Stomach (tissue), 4 donors: ENCODE measurements around the gene ZNF2.

Experiments
- POLR2A ChIP-seq, 4 donors: fragments of 450-650 bp; IDR thresholded peaks; one replicate each; pipeline ENCODE4 v1.6.1; 2016; ENCODE audit warnings: antibody characterized with exemption in 4 of 4, control low read depth in 2 of 4, mild to moderate bottlenecking in 1 of 4, moderate library complexity in 1 of 4
- POLR2AphosphoS5 ChIP-seq, 3 donors: sonication (generic); formaldehyde crosslinking; IDR thresholded peaks; one replicate each; pipeline ENCODE4 v1.6.1; 2016; ENCODE audit warnings: antibody characterized with exemption in 3 of 3
- TF ChIP-seq, protein P1 (sequence below), 7 experiments: fragments of 450-650 bp in 4 of 7; fragments of 200-600 bp in 3 of 7; sonication (generic) in 3 of 7; IDR thresholded peaks; one replicate each; pipeline ENCODE4 v1.5.1; 2016 to 2019; ENCODE audit warnings: antibody characterized with exemption in 7 of 7, control low read depth in 2 of 7, mild to moderate bottlenecking in 1 of 7

DNA sequence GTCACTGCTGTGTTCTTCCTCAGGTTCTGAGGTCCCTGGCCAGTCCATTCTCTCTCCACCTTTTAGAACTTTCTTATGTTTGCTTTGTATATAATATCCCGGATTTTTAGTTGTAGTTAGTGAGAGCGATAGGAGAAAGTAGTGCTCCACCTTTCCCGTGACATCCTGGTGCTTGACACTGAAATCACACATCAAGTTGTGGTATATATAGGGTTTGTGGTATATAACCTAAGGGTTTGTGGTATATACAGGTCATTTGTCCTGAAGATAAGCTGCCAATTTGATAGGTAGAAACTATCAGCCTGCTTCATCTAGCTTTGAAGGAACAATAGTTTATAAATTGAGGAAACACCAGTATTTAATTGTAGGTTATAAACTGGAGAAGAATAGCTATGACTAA is 54.8 kb downstream of the ZNF2 start:
- TF ChIP-seq, protein P1, sequence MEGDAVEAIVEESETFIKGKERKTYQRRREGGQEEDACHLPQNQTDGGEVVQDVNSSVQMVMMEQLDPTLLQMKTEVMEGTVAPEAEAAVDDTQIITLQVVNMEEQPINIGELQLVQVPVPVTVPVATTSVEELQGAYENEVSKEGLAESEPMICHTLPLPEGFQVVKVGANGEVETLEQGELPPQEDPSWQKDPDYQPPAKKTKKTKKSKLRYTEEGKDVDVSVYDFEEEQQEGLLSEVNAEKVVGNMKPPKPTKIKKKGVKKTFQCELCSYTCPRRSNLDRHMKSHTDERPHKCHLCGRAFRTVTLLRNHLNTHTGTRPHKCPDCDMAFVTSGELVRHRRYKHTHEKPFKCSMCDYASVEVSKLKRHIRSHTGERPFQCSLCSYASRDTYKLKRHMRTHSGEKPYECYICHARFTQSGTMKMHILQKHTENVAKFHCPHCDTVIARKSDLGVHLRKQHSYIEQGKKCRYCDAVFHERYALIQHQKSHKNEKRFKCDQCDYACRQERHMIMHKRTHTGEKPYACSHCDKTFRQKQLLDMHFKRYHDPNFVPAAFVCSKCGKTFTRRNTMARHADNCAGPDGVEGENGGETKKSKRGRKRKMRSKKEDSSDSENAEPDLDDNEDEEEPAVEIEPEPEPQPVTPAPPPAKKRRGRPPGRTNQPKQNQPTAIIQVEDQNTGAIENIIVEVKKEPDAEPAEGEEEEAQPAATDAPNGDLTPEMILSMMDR (IDR thresholded peaks at IDR 0.05), result no peak
- TF ChIP-seq POLR2AphosphoS5 (IDR thresholded peaks at IDR 0.05) (no peak), POLR2A (IDR thresholded peaks at IDR 0.05) (no peak)
